ENCODE measurements around the gene KCTD20. TPM values are rescaled to one million over a fixed set of nuclear protein-coding genes. Genes with fewer than 3 reads are reported as not detected.

KCTD20 gene
- total and polyA plus RNA-seq, 9 of the 15 experiments (the other 6 are each of a cell fraction or from before 2014, with no cell fraction given) = 28.9 to 160 (median 70.6) TPM

DNA sequence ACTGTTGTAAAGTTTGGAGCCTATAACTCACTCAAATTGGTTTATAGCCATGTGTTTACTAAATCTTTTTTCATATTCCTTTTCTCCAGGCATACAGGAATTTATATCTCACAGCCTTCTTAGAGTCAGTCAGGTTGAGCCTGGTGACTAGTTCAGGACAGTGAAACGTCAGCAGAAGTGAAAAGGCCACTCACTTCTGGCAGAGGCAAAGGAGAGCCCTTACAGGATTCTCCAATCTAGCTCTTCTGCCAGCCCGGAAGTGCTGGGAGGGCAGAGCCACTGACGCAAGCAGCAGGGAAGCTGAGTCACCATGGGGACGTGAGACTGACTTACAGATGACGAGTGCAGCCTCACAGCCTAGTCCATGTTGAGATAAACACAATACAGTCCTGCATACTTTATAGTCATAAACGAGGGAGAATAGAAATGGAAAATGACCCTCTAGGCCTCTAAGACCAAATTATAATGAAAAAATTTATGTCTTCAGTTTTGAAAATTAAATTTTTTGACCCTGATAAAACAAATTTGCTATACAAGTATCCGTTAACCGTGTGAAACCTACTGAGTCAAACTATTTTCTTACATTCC is 1.4 kb upstream of the KCTD20 start (continued):
- TF ChIP-seq, protein P1, sequence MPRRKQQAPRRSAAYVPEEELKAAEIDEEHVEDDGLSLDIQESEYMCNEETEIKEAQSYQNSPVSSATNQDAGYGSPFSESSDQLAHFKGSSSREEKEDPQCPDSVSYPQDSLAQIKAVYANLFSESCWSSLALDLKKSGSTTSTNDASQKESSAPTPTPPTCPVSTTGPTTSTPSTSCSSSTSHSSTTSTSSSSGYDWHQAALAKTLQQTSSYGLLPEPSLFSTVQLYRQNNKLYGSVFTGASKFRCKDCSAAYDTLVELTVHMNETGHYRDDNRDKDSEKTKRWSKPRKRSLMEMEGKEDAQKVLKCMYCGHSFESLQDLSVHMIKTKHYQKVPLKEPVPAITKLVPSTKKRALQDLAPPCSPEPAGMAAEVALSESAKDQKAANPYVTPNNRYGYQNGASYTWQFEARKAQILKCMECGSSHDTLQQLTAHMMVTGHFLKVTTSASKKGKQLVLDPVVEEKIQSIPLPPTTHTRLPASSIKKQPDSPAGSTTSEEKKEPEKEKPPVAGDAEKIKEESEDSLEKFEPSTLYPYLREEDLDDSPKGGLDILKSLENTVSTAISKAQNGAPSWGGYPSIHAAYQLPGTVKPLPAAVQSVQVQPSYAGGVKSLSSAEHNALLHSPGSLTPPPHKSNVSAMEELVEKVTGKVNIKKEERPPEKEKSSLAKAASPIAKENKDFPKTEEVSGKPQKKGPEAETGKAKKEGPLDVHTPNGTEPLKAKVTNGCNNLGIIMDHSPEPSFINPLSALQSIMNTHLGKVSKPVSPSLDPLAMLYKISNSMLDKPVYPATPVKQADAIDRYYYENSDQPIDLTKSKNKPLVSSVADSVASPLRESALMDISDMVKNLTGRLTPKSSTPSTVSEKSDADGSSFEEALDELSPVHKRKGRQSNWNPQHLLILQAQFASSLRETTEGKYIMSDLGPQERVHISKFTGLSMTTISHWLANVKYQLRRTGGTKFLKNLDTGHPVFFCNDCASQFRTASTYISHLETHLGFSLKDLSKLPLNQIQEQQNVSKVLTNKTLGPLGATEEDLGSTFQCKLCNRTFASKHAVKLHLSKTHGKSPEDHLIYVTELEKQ (CRISPR knock-in tag; IDR thresholded peaks at IDR 0.05) = no peak
- TF ChIP-seq ZSCAN32 (CRISPR knock-in tag; IDR thresholded peaks at IDR 0.05) = no peak
- TF ChIP-seq, protein P2, sequence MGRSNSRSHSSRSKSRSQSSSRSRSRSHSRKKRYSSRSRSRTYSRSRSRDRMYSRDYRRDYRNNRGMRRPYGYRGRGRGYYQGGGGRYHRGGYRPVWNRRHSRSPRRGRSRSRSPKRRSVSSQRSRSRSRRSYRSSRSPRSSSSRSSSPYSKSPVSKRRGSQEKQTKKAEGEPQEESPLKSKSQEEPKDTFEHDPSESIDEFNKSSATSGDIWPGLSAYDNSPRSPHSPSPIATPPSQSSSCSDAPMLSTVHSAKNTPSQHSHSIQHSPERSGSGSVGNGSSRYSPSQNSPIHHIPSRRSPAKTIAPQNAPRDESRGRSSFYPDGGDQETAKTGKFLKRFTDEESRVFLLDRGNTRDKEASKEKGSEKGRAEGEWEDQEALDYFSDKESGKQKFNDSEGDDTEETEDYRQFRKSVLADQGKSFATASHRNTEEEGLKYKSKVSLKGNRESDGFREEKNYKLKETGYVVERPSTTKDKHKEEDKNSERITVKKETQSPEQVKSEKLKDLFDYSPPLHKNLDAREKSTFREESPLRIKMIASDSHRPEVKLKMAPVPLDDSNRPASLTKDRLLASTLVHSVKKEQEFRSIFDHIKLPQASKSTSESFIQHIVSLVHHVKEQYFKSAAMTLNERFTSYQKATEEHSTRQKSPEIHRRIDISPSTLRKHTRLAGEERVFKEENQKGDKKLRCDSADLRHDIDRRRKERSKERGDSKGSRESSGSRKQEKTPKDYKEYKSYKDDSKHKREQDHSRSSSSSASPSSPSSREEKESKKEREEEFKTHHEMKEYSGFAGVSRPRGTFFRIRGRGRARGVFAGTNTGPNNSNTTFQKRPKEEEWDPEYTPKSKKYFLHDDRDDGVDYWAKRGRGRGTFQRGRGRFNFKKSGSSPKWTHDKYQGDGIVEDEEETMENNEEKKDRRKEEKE (IDR thresholded peaks at IDR 0.05; ENCODE audit: borderline replicate concordance in 1 of 2, control insufficient read depth in 1 of 2, low read depth in 2 of 2, low read length in 1 of 2) = peak in 1 of 2 experiments; percentile 57; a peak in 1 of 4 replicates
- TF ChIP-seq, protein P3, sequence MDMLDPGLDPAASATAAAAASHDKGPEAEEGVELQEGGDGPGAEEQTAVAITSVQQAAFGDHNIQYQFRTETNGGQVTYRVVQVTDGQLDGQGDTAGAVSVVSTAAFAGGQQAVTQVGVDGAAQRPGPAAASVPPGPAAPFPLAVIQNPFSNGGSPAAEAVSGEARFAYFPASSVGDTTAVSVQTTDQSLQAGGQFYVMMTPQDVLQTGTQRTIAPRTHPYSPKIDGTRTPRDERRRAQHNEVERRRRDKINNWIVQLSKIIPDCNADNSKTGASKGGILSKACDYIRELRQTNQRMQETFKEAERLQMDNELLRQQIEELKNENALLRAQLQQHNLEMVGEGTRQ (CRISPR knock-in tag; IDR thresholded peaks at IDR 0.05) = no peak
- TF ChIP-seq SMARCC2 (IDR thresholded peaks at IDR 0.05; ENCODE audit: low read depth) = 0 out of 2 replicates have a peak, but pooled peaks have one; percentile 18
- peak; percentile 91 for TF ChIP-seq CEBPG (CRISPR knock-in tag; IDR thresholded peaks at IDR 0.05)
- peak; percentile 79 to 84 for TF ChIP-seq CEBPG (tag; conservative IDR thresholded peaks at IDR 0.05 in 1 of 2, IDR thresholded peaks at IDR 0.05 in 1 of 2)
- TF ChIP-seq ZNF311 (CRISPR knock-in tag; IDR thresholded peaks at IDR 0.05) = no peak
- TF ChIP-seq, protein P4, sequence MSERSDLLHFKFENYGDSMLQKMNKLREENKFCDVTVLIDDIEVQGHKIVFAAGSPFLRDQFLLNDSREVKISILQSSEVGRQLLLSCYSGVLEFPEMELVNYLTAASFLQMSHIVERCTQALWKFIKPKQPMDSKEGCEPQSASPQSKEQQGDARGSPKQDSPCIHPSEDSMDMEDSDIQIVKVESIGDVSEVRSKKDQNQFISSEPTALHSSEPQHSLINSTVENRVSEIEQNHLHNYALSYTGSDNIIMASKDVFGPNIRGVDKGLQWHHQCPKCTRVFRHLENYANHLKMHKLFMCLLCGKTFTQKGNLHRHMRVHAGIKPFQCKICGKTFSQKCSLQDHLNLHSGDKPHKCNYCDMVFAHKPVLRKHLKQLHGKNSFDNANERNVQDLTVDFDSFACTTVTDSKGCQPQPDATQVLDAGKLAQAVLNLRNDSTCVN (CRISPR knock-in tag; IDR thresholded peaks at IDR 0.05) = no peak
- TF ChIP-seq SMARCB1 (IDR thresholded peaks at IDR 0.05; ENCODE audit: insufficient read length, low read depth) = no peak
- TF ChIP-seq GATA2 (CRISPR knock-in tag; IDR thresholded peaks at IDR 0.05) = no peak
- no peak; the same call in 1 of the 2 replicates for TF ChIP-seq TEAD4 (IDR thresholded peaks at IDR 0.05; ENCODE audit: low read length)
- TF ChIP-seq TEAD4 (CRISPR knock-in tag; IDR thresholded peaks at IDR 0.05; ENCODE audit: borderline replicate concordance) = no peak
- TF ChIP-seq HEY1 (CRISPR knock-in tag; IDR thresholded peaks at IDR 0.05; ENCODE audit: borderline replicate concordance) = no peak; the same call in 1 of the 2 replicates
- TF ChIP-seq ZBTB7A (IDR thresholded peaks at IDR 0.05; ENCODE audit: borderline replicate concordance, control insufficient read depth, low read depth, low read length) = no peak
- no peak for TF ChIP-seq BCL6 (CRISPR knock-in tag; IDR thresholded peaks at IDR 0.05)
- no peak for TF ChIP-seq ZNF239 (CRISPR knock-in tag; IDR thresholded peaks at IDR 0.05)
